ENCODE results near the gene LIPE.

The LIPE gene

GRCh38 chr19:42376177-42376555 lies 51.0 kb downstream of the LIPE start:
- no peak overlapping the region for H3K4me3 ChIP-seq (ENCODE audit: low read depth, low read length)
- TF ChIP-seq CTCF (IDR thresholded peaks at IDR 0.05; ENCODE audit: low read depth, low read length): no peak

GRCh38 chr19:42375415-42376176 lies 51.6 kb downstream of the LIPE start:
- H3K4me3 ChIP-seq (ENCODE audit: low read depth, low read length): no peak overlapping the region
- TF ChIP-seq CTCF (IDR thresholded peaks at IDR 0.05; ENCODE audit: low read depth, low read length): no peak

- no peak for TF ChIP-seq CTCF (IDR thresholded peaks at IDR 0.05; ENCODE audit: low read depth, low read length)
- no peak overlapping the region for H3K4me3 ChIP-seq (ENCODE audit: low read depth, low read length)
These were observed 52.3 kb downstream of the LIPE start for GRCh38 chr19:42374826-42375376.

- TF ChIP-seq CTCF (IDR thresholded peaks at IDR 0.05; ENCODE audit: low read depth, low read length): no peak
- H3K4me3 ChIP-seq (ENCODE audit: low read depth, low read length): no peak overlapping the region
These were observed 56.5 kb downstream of the LIPE start for GRCh38 chr19:42370626-42371175.

- no peak overlapping the region for H3K4me3 ChIP-seq (ENCODE audit: low read depth, low read length)
- TF ChIP-seq CTCF (IDR thresholded peaks at IDR 0.05; ENCODE audit: low read depth, low read length): no peak
These were observed 57.1 kb downstream of the LIPE start for GRCh38 chr19:42370068-42370520.

- no peak overlapping the region for H3K4me3 ChIP-seq (ENCODE audit: low read depth, low read length)
- TF ChIP-seq CTCF (IDR thresholded peaks at IDR 0.05; ENCODE audit: low read depth, low read length): no peak
These were observed 57.6 kb downstream of the LIPE start for GRCh38 chr19:42369433-42370067.

GRCh38 chr19:42368765-42369164 lies 58.4 kb downstream of the LIPE start:
- TF ChIP-seq CTCF (IDR thresholded peaks at IDR 0.05; ENCODE audit: low read depth, low read length): no peak
- H3K4me3 ChIP-seq (ENCODE audit: low read depth, low read length): no peak overlapping the region
